Panc1 (cell line): ENCODE results near the gene PLEKHA7.

Experiments used
- TF ChIP-seq, protein P1 (sequence below): fragments of 450-650 bp; IDR thresholded peaks from 2 replicates; pipeline ENCODE4 v1.5.1; 2017; ENCODE audit warnings: mild to moderate bottlenecking
- TF ChIP-seq, protein P2 (sequence below), 2 experiments: IDR thresholded peaks; 2 replicates each; pipeline ENCODE4 v1.6.1; 2011 to 2012; ENCODE audit warnings: low read depth in 2 of 2, control low read depth in 1 of 2, low read length in 1 of 2, mild to moderate bottlenecking in 1 of 2, moderate library complexity in 1 of 2; ENCODE audit not compliant: insufficient read depth in 1 of 2

DNA sequence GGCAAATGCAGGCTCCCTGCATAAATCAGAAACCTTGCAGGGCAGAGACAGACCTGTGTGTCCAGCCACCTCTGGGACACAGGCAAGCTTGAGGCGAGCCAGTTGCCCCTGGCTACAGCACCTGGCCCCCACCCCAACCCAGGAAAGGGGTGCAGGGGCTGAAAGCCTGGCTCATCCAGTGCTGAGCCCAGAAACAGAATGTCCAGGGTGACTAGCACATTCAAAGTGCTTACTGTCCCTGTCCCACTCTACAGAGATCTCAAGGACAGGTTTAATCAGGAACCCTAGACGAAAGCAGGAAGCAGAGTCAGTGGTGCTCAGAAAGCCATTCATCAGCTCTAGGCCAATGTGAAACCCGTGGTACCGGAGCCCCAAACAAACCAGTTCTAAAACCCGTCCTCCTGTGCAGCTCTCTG lies 31.9 kb downstream of the PLEKHA7 start:
- TF ChIP-seq, protein P1, sequence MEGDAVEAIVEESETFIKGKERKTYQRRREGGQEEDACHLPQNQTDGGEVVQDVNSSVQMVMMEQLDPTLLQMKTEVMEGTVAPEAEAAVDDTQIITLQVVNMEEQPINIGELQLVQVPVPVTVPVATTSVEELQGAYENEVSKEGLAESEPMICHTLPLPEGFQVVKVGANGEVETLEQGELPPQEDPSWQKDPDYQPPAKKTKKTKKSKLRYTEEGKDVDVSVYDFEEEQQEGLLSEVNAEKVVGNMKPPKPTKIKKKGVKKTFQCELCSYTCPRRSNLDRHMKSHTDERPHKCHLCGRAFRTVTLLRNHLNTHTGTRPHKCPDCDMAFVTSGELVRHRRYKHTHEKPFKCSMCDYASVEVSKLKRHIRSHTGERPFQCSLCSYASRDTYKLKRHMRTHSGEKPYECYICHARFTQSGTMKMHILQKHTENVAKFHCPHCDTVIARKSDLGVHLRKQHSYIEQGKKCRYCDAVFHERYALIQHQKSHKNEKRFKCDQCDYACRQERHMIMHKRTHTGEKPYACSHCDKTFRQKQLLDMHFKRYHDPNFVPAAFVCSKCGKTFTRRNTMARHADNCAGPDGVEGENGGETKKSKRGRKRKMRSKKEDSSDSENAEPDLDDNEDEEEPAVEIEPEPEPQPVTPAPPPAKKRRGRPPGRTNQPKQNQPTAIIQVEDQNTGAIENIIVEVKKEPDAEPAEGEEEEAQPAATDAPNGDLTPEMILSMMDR: no peak
- TF ChIP-seq, protein P2, sequence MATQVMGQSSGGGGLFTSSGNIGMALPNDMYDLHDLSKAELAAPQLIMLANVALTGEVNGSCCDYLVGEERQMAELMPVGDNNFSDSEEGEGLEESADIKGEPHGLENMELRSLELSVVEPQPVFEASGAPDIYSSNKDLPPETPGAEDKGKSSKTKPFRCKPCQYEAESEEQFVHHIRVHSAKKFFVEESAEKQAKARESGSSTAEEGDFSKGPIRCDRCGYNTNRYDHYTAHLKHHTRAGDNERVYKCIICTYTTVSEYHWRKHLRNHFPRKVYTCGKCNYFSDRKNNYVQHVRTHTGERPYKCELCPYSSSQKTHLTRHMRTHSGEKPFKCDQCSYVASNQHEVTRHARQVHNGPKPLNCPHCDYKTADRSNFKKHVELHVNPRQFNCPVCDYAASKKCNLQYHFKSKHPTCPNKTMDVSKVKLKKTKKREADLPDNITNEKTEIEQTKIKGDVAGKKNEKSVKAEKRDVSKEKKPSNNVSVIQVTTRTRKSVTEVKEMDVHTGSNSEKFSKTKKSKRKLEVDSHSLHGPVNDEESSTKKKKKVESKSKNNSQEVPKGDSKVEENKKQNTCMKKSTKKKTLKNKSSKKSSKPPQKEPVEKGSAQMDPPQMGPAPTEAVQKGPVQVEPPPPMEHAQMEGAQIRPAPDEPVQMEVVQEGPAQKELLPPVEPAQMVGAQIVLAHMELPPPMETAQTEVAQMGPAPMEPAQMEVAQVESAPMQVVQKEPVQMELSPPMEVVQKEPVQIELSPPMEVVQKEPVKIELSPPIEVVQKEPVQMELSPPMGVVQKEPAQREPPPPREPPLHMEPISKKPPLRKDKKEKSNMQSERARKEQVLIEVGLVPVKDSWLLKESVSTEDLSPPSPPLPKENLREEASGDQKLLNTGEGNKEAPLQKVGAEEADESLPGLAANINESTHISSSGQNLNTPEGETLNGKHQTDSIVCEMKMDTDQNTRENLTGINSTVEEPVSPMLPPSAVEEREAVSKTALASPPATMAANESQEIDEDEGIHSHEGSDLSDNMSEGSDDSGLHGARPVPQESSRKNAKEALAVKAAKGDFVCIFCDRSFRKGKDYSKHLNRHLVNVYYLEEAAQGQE (IDR thresholded peaks at IDR 0.05; ENCODE audit: insufficient read depth in 1 of 2, low read depth in 2 of 2, low read length in 1 of 2): no peak
